ENCODE results near the gene BNIP1.

Gene BNIP1

GRCh38 chr5:173213236-173213933 is 69.1 kb downstream of the BNIP1 start:
- DNase-seq (ENCODE audit: low read depth) = no peak
